Measurements from ENCODE around the gene CXXC1. TPM values are rescaled to one million over a fixed set of nuclear protein-coding genes. Genes with fewer than 3 reads are reported as not detected.

The CXXC1 gene
- 94.9 and 101 TPM in 2 replicates for total RNA-seq

DNA sequence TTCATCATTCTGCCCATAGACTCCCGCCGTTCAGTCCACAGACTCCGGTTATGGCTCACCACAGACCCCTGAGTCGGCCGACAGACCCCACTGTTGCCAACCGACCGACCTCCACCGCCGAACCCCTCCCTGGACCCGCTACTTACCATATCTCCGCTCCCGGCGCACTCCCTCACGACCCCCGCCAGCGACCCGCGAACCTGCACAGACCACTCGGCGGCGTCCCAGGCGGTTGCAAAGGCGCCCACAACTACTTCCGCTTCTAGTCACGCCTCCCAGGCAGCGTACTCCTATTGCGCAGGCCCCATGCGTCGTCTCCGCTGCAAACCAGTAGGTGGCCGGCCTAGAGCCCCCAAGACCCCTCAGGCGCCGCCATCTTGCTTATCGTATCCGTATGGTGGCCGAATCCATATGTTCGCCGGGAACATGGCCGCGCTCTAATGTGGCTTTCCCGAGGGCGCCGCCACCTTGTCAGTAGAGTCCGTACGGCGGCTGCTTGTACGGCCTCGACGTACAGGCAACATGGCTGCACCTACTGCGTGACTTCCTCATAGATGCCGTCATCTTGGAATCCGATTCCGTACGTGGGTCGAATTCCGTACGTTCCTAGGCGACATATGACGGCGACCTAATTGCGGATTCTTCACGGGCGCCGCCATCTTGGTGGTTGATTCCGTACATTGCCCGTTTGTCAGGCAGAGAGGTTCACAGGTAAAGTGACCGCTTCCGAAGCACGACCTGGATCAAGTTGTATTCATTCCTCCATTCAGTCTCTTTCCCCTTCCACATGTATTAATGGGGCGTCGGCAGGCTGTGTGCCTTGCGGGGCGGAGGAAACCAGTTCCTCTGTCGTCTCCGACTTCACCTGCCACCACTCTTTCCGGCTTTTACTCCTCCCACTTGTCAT, at the start of gene CXXC1:
Gene CXXC1, minus strand, starts transcription at position 252 of the 907 bp plus-strand sequence. Its CDS starts 103 bp downstream, at position 149.
- peak within 1 kb of the TSS; percentile 89 for H3K27ac Mint-ChIP-seq
- peak within 1 kb of the TSS; percentile 93 for H3K4me3 Mint-ChIP-seq (ENCODE audit: low read depth)
- H3K4me1 Mint-ChIP-seq (ENCODE audit: low read depth): peaks cover 20% of the 10 kb centered on the region
- intact Hi-C loops (cut with micrococcal nuclease): loop anchor here (1.0 to 10.0 kb wide), 11 partner anchors 11 to 1753 kb away; partner anchors contain the start of genes ACAA2, CFAP53, CTIF and RPL17
- peaks cover 2% of the 10 kb centered on the region for H3K27me3 Mint-ChIP-seq (ENCODE audit: low read depth)
- DNase-seq (ENCODE audit: low spot score): peak; percentile 96
- H3K36me3 Mint-ChIP-seq (ENCODE audit: low read depth): peaks cover 47% of the 10 kb centered on the region
- H3K9me3 Mint-ChIP-seq: no peaks in the 10 kb centered on the region

DNA sequence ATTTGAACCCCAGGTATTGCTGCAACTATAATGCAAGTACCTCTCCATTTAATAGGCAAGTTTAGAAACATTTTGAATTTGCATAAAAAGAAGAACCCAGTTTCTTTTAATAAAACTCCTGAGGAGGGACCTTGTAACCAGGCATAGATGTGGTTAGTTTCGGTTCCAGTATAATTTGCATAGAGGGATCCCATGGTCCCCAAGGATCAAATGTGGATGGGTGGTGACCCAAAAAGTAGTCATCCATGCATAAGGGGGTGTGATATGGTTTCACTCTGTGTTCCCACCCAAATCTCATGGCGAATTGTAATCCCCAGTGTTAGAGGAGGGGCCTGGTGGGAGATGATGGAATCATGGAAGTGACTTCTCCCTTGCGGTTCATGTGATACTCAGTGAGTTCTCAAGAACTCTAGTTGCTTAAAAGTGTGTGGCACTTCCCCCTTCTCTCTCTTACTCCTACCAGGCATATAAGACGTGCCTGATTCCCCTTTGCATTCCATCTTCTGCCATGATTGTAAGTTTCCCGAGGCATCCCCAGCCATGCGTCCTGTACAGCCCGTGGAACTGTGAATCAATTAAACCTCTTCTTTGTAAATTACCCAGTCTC, 47.2 kb upstream of the CXXC1 start:
- Mint-ChIP-seq H3K4me1 (ENCODE audit: low read depth) (no peaks in the 10 kb centered on the region), H3K27ac (no peak overlapping the region), H3K36me3 (ENCODE audit: low read depth) (no peaks in the 10 kb centered on the region), H3K27me3 (ENCODE audit: low read depth) (peaks cover 17% of the 10 kb centered on the region), H3K9me3 (peaks cover 10% of the 10 kb centered on the region), H3K4me3 (ENCODE audit: low read depth) (no peak overlapping the region)
- intact Hi-C loops (cut with micrococcal nuclease): no loop called here
- DNase-seq (ENCODE audit: low spot score): no peak

DNA sequence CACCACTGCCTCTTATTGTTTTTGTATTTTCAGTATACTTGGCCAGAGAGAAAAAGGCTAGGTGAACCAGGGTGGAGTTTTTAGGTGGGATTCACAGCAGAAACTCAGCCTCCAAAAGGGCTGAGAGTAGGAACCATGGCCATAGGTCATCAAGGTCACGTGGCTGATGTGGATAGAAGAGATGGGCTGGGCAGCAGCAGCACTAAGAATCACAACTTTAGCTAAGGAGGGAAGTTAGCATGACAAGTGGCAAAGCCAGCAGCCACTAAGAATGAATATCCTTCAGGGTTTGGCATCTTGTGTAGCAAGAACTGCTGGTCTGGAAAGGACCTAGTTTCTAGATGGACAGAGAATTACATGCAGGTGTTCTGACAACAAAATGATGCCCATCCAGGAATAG, 44.2 kb upstream of the CXXC1 start:
- Mint-ChIP-seq H3K36me3 (ENCODE audit: low read depth) (no peaks in the 10 kb centered on the region), H3K4me1 (ENCODE audit: low read depth) (no peaks in the 10 kb centered on the region), H3K27me3 (ENCODE audit: low read depth) (peaks cover 21% of the 10 kb centered on the region), H3K4me3 (ENCODE audit: low read depth) (no peak overlapping the region), H3K9me3 (peaks cover 10% of the 10 kb centered on the region), H3K27ac (no peak overlapping the region)
- DNase-seq (ENCODE audit: low spot score): no peak
- intact Hi-C loops (cut with micrococcal nuclease): no loop called here

DNA sequence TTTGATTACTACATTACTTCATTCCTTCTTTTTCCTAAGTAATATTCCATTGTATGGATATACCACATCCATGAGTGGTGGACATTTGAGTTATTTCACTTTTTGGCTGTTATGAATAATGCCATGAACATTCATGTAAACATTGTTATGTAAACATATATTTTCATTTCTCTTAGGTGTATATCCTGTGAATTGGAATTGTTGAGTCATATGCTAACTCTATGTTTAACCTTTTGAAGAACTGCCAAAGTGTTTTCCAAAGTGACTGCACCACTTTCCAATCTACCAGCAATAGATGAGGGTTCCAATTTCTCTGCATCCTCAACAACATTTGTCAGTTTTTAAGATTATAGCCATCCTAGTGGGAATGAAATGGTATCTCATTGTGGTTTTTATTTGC, 42.7 kb upstream of the CXXC1 start:
- H3K36me3 Mint-ChIP-seq (ENCODE audit: low read depth): no peaks in the 10 kb centered on the region
- H3K27ac Mint-ChIP-seq: no peak overlapping the region
- peaks cover 10% of the 10 kb centered on the region for H3K9me3 Mint-ChIP-seq
- no peak for DNase-seq (ENCODE audit: low spot score)
- H3K27me3 Mint-ChIP-seq (ENCODE audit: low read depth): peaks cover 20% of the 10 kb centered on the region
- peaks cover 2% of the 10 kb centered on the region for H3K4me1 Mint-ChIP-seq (ENCODE audit: low read depth)
- intact Hi-C loops (cut with micrococcal nuclease): no loop called here
- no peak overlapping the region for H3K4me3 Mint-ChIP-seq (ENCODE audit: low read depth)

DNA sequence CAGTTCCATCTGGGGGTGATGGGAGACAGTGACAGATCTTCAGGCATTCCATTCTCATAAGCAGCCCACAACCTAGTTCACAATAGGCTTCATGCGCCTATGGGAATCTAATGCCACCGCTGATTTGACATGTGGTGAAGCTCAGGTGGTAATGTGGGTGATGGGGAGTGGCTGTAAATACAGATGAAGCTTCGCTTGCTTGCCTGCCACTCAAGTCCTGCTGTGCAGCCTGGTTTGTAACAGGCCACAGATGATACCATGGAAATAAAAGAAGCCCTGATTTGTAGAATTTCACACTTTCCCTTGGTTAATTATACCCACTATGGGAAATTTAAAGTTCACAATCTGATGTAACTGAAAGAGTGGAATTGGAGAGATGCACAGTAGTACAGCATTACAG, 40.5 kb upstream of the CXXC1 start:
- Mint-ChIP-seq H3K36me3 (ENCODE audit: low read depth) (no peaks in the 10 kb centered on the region), H3K27ac (no peak overlapping the region), H3K4me1 (ENCODE audit: low read depth) (peaks cover 2% of the 10 kb centered on the region), H3K4me3 (ENCODE audit: low read depth) (no peak overlapping the region), H3K27me3 (ENCODE audit: low read depth) (peaks cover 21% of the 10 kb centered on the region), H3K9me3 (peaks cover 10% of the 10 kb centered on the region)
- intact Hi-C loops (cut with micrococcal nuclease): no loop called here
- DNase-seq (ENCODE audit: low spot score): no peak

DNA sequence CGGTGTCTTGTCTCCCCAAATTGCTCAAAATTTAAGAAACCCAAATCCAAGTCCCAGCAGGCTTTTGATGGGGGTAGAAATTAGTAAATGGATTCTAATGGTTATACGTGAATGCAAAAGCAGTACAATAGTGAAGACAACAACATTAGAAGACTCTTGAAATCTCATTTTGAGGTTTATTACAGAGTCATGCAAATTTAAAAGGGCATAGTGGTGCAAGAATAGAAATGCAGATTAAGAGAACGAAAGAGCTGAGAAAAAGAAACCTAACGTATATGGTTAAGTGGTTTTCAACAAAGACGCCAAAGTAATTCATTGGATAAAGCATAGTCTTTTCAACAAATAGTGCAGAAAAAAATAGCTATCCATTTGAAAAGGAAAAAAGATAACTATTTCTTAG, 33.2 kb upstream of the CXXC1 start:
- no peak for DNase-seq (ENCODE audit: low spot score)
- Mint-ChIP-seq H3K9me3 (peaks cover 4% of the 10 kb centered on the region), H3K4me3 (ENCODE audit: low read depth) (peak overlapping the region; percentile 59), H3K27me3 (ENCODE audit: low read depth) (peaks cover 3% of the 10 kb centered on the region), H3K36me3 (ENCODE audit: low read depth) (no peaks in the 10 kb centered on the region), H3K4me1 (ENCODE audit: low read depth) (peaks cover 26% of the 10 kb centered on the region), H3K27ac (peak overlapping the region; percentile 75)
- intact Hi-C loops (cut with micrococcal nuclease): loop anchor here (5.0 kb wide), 1 partner anchor 33 kb away; the partner anchor contains the start of gene CXXC1

DNA sequence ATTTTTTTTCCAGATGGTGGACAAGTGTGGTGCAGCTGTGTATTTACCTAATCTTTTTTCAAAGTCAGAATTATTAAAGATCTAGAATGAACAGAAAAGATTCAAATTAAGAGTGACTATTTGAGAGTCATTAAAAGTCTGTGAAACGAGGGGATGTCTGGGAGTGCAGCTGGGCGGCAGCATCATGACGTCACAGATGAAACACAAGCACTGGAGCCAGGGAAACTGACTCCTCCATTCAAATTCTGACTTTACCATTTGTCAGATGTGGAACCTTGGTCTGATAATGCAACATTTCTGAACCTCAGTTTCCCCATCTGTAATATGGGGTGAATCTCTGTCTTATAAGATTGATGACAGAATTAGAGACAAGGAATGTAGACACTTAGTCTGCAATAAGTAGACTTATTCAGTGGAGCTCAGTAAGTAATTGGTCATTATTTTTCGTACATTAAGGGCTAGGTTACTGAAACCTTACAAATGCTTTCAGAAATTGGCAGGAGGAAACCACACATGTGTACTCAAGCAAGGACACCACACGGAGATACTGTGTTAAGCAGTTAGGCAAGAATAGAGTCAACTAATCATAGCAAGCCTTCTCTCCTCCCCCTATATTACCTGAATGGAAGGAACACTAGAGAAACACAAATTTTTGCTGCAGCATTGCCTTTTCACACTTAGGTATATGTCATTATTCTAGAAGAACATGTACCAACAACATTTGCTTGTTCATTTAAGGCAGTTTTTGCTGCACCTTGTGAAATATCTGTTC, 27.8 kb upstream of the CXXC1 start:
- no peak overlapping the region for H3K4me3 Mint-ChIP-seq (ENCODE audit: low read depth)
- no peak overlapping the region for H3K27ac Mint-ChIP-seq
- intact Hi-C loops (cut with micrococcal nuclease): no loop called here
- DNase-seq (ENCODE audit: low spot score): no peak
- H3K9me3 Mint-ChIP-seq: peaks cover 4% of the 10 kb centered on the region
- peaks cover 20% of the 10 kb centered on the region for H3K4me1 Mint-ChIP-seq (ENCODE audit: low read depth)
- H3K36me3 Mint-ChIP-seq (ENCODE audit: low read depth): no peaks in the 10 kb centered on the region
- peaks cover 9% of the 10 kb centered on the region for H3K27me3 Mint-ChIP-seq (ENCODE audit: low read depth)

DNA sequence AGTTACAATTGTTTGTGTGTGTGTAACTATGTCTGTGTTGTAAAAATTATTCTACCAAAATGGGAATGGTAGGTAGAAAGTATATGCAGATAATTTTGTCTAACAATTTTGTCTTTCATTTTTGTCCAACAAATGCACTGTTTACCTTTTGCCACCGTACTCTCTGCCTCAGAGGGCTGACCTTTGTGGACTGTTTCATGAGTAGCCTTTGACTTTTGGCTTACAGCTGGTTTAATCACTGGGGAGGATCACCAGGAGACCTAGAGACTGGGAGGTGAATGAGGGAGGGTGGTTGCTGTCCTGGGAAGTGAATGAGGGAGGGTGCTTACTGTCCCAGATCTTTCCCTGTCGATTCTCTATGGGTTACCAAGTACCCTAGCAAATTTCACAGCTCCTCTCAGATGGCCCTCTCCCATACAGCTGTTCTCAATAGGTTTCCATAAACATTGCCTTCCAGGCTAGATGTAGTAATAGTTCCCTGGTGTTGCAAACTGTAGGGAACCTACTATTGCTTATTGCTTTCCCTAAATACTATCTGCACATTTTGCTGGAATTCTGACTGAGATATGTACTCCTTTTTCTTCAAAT, 26.5 kb upstream of the CXXC1 start:
- Mint-ChIP-seq H3K9me3 (peaks cover 4% of the 10 kb centered on the region), H3K27ac (no peak overlapping the region), H3K4me3 (ENCODE audit: low read depth) (no peak overlapping the region), H3K4me1 (ENCODE audit: low read depth) (peaks cover 11% of the 10 kb centered on the region), H3K36me3 (ENCODE audit: low read depth) (no peaks in the 10 kb centered on the region), H3K27me3 (ENCODE audit: low read depth) (peaks cover 9% of the 10 kb centered on the region)
- DNase-seq (ENCODE audit: low spot score): no peak
- intact Hi-C loops (cut with micrococcal nuclease): no loop called here

DNA sequence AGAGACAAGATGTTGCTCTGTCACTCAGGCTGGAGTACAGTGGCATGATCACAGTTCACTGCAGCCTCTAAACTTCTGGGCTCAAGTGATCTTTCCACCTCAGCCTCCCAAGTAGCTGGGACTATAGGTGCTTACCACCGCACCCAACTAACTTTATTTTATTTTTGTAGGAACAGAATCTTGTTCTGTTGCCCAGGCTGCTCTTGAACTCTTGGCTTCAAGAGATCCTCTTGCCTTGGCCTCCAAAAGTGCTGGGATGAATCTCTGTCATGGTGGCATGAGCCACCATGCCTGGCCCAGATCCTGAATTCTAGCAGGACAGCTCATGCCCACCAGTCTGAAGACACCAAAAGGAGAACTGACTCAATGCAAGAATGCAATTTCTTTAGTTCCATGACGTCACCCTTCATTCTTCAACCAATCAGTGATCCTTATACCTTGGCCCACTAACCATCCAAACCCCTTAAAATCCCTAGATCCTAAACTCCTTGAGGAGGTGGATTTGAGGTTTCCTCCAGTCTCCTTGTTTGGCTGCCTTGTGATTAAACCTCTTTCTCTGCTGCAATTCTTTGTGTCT, 25.6 kb upstream of the CXXC1 start:
- H3K27me3 Mint-ChIP-seq (ENCODE audit: low read depth): peaks cover 9% of the 10 kb centered on the region
- no peak overlapping the region for H3K4me3 Mint-ChIP-seq (ENCODE audit: low read depth)
- intact Hi-C loops (cut with micrococcal nuclease): no loop called here
- DNase-seq (ENCODE audit: low spot score): no peak
- H3K27ac Mint-ChIP-seq: no peak overlapping the region
- H3K9me3 Mint-ChIP-seq: peaks cover 4% of the 10 kb centered on the region
- peaks cover 10% of the 10 kb centered on the region for H3K4me1 Mint-ChIP-seq (ENCODE audit: low read depth)
- H3K36me3 Mint-ChIP-seq (ENCODE audit: low read depth): no peaks in the 10 kb centered on the region

DNA sequence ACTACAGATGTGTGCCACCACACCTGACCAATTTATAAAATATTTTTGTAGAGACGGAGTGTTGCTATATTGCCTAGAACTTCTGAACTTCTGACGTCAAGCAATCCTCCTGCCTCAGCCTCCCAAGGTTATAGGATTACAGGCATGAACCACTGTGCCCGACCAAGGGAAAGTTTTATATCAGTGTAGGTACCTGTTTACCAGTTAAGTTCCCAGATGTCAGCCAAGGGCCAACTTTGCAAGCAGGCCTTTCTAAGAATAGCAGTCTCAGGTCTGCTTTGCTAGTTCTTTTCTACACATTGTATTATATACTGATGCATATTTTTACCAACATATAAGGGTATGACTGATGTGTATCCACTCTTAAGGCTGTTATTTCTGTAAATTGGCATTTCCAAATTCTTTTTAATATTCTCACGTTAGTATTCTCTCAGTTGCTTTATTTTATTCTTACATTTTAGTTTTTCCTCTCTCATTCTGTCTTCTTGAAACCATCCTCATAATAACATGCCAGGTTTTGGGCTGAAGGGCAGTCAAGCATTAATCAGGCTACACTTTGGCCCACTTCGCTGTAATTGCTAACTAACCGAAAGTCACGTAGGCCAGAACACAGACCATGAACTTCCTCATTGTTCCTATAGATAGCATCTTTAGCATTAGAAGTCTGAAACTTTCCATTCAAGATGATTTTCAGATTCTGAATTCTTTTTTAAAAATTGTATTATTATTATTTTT, 25.0 kb upstream of the CXXC1 start:
- peaks cover 16% of the 10 kb centered on the region for H3K4me1 Mint-ChIP-seq (ENCODE audit: low read depth)

DNA sequence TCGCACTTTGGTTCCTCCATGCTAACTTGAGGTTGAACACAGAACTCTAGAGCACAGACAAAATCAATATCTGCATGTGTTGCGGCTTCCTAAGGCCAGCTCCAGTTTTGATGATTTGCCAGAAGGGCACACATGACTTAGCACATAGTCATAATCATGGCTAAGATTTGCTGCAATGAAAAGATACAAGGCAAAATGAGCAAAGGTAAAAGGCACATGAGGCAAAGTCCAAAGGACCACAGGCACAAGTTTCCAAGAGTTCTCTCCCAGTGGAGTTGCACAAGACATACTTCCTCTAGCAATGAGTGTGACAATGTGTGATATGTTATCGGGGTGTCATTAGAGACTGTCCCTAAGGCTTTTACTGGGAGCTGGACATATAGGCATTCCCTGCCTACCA, 24.2 kb upstream of the CXXC1 start:
- no peak for DNase-seq (ENCODE audit: low spot score)
- H3K4me1 Mint-ChIP-seq (ENCODE audit: low read depth): peaks cover 21% of the 10 kb centered on the region
- H3K4me3 Mint-ChIP-seq (ENCODE audit: low read depth): no peak overlapping the region
- peaks cover 7% of the 10 kb centered on the region for H3K27me3 Mint-ChIP-seq (ENCODE audit: low read depth)
- no peak overlapping the region for H3K27ac Mint-ChIP-seq
- no peaks in the 10 kb centered on the region for H3K9me3 Mint-ChIP-seq
- intact Hi-C loops (cut with micrococcal nuclease): no loop called here
- no peaks in the 10 kb centered on the region for H3K36me3 Mint-ChIP-seq (ENCODE audit: low read depth)

More for the DNA sequence above, 25.0 kb upstream of the CXXC1 start:
- no peak overlapping the region for H3K4me3 Mint-ChIP-seq (ENCODE audit: low read depth)
- DNase-seq (ENCODE audit: low spot score): no peak
- no peaks in the 10 kb centered on the region for H3K36me3 Mint-ChIP-seq (ENCODE audit: low read depth)
- H3K27ac Mint-ChIP-seq: no peak overlapping the region
- peaks cover 9% of the 10 kb centered on the region for H3K27me3 Mint-ChIP-seq (ENCODE audit: low read depth)
- peaks cover 4% of the 10 kb centered on the region for H3K9me3 Mint-ChIP-seq
- intact Hi-C loops (cut with micrococcal nuclease): no loop called here
